GM18520 (cell line): ENCODE data around the gene CSDE1.

Source experiments
- ATAC-seq: cut with Tn5 transposase; IDR thresholded peaks from one replicate; pipeline ENCODE4 v1.9.1; 2021; ENCODE audit not compliant: unreplicated experiment

Gene CSDE1

DNA sequence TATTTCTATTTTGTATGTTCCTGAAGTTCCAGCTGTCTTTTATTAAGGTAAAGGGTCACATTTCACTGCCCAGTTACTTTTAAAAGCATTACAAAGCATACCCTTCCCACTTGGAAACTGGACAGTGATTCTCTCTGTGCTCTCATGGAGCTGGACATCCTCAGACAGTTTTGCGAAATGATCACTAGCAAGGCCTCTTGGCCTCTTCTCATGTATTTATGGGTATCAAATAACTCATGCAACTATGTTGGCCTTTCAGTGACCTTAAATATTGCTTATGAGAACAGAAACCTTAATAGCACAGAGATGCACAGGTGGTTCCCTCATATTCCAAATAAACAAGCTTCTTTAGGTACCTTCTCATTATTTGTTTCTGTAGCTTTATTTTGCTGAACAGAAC is 54.5 kb downstream of the CSDE1 start:
- no peak for ATAC-seq

DNA sequence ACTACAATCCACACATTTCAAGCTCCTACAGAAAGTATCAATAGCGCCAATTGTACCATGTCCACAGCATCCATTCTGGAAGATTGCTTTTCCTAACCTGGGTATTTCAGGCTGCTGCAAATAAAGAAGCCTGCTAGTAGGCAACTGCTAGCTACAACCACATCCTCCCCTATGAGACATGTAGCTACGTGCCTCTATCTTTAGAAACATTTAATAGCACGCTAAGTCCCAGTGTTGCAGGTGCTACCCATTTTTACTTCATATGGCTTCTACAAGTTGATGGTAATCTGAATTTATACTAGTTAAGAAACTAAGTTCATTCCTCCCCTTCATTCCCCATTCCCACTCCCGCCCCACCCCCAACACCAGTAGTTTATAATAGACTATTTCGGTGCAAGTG is 55.0 kb downstream of the CSDE1 start:
- no peak for ATAC-seq

GRCh38 chr1:114701931-114702330 is 55.9 kb downstream of the CSDE1 start:
- no peak for ATAC-seq

- ATAC-seq: no peak
Measured at GRCh38 chr1:114700036-114700600, 57.7 kb downstream of the CSDE1 start.

DNA sequence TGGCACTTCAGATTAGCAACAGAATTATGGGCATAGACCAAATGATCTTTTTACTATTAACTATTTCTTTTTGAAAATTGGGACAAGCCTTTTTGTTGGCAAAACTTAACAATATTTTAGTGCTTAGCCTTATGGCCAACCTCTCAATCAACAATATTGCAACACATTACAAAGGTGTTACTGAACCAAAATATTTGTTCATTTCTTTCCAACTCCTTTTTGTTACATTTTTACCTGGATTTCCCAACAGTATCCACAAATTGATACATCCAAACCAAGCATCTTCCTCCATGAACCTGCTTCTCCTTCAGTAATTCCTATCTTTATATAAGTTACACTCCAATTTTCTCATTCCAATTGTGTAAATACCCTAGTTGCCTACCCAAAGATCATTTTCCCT is 61.0 kb downstream of the CSDE1 start:
- no peak for ATAC-seq

DNA sequence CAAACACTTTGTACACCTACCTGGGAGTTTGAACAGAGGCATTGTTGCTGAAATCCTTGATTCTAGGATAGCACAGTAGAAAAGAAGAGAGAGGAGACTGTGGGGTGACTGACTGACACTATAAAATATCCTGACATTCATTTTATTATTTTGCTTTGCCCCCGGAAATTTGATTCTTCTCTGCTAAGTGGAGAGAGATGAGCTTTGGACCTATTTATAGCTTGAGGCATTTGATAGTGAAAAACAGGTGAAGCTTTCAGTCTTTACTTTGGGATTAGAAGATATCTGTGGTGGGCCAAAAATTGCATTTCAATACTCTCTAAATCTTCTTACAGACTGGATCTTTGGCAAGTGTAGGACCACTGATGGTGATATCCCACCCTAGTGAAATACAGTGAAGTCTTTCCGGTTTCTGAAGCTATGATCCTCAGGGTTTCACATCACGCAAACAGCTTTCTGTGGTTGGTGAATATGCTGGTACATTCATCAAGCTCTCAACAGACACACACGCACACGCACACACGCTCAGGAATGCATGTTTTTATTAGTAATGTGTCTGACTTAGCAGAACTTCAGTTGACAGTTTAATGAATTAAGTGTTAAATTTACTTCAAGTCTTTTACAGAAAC is 62.2 kb downstream of the CSDE1 start, which contains the start of gene AMPD1:
Gene AMPD1 (minus strand): TSS at position 117 of the 629 bp plus-strand sequence. CDS start 75 bp downstream, at position 42.
- no peak for ATAC-seq

GRCh38 chr1:114694540-114695310 is 63.1 kb downstream of the CSDE1 start:
- no peak for ATAC-seq

- ATAC-seq: no peak
Measured at GRCh38 chr1:114692947-114693346, 64.8 kb downstream of the CSDE1 start.

DNA sequence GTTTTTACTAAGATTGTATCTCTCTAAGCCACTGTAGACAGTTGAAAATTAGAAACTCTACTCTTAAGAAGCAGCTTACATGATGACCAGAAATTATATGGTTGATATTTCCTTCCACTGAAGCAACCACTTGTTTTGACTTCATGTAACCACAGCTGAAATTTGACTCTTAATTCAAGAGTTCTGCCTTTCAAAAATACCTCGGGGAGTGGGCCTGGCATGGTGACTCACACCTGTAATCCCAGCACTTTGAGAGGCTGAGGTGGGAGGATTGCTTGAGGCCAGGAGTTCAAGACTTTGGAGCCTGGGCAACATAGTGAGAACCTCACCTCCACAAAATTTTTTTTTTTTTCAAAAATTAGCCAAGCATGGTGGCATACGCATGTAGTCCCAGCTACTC is 66.7 kb downstream of the CSDE1 start:
- ATAC-seq: no peak

DNA sequence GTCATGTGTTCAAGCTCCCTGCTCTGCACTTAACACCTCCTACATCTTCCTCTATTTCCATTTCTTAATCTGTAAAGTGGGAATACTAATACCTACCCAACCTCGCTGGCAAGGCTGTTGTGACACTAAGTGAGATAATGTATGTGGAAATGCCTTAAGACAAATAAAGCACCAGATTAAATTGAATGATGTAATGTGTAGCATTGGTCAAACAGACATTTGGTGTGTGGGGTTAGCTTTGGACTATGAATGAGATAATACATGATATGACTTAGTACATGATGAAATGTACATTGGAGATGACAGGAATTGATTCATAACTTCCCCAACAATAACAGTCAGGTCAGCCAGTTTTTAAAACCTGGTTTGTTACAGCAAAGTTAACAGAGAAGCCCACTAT is 67.6 kb downstream of the CSDE1 start:
- ATAC-seq: no peak

GRCh38 chr1:114688526-114688925 is 69.3 kb downstream of the CSDE1 start:
- no peak for ATAC-seq

GRCh38 chr1:114685851-114686250 is 71.9 kb downstream of the CSDE1 start:
- no peak for ATAC-seq

DNA sequence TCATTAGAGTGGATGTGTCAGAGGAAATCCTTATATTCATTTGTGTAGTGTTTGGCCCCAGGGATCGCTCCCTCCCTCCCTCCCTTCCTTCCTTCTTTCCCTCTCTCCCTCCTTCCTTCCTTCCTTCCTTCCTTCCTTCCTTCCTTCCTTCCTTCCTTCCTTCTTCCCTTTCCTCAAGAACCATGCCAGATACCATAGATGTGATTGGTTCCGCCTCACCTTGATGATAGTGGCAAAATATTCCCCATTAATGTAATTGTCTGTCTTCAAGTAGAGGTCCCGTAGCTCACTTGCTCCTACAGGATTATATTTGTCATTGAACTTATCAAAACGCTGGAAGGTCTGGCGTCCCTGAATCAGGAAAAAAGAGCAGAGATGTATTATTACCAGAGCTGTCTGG is 80.1 kb downstream of the CSDE1 start:
- ATAC-seq: no peak

DNA sequence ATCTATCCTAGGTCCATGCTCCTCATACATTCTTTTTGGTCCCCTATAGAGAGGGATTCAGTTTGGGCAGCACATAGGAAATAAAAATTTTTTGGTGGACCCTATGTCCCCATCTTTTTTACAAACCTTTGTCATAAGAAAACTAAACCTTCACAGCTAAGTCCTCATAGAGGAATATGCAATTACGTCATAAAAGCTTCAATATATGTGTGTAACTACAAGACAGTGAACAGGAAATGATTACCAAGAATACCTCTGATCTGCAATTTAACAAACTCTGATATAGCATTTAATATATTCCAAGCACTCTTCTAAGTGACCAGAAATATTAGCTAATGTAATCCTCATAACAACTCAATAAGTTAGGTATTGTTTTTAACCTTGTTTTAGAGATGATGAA is 81.7 kb downstream of the CSDE1 start:
- ATAC-seq: no peak

DNA sequence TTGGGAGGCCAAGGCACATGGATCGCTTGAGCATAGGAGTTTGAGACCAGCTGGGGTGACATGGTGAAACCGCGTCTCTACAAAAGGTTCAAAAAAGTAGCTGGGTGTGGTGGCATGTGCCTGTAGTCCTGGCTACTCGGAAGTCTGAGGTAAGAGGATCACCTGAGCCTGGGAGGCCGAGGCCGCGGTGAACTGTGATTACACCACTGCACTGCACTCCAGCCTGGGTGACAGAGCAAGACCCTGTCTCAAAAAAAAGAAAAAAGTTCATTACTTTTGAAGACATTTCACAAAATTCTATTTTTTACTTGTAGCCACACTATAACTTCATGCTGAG is 85.9 kb downstream of the CSDE1 start:
- ATAC-seq: no peak

GRCh38 chr1:114671011-114671938 is 86.5 kb downstream of the CSDE1 start:
- ATAC-seq: no peak

DNA sequence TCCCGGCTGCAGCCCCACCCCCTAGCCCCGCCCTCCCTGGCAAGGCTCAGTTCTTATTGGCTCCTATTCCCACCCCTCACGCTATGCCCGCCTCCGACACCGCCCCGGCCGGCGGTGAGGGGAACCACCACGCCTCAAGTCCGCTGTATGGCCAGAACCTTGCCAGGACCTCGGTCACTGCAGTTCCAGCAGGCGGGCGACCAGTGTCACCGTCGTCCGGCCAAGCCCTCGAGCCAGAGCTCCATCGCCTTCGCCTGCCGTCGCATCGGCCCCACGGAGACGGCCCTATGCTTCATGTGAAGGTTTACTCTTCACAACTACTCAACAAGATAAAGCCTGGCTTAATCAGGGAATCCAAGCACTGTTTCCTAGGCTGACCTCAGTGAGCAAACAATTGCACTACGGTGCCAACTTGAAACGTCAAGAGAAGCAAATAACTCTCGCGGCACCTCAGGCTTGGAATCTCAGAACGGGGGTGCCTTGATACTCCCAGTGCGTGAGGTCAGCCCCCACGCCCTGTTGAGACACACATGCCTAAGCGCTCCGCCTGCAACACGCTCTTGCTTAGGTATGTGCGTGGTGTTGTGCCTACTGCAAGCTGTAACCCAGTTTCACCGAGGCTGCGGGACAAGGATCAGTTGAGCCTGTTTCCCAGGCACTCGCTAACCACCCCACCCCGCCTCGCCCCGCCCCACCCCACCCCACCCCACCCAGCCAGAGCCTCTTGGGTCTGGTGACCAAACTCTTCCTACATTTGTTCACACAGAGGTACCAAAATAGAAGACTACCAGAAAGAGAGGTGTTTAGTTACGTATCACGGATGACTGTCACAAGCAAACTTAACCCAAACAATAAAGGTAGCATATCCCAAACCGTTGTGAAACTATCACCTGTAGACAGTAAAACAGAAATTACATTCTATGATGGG is 87.4 kb downstream of the CSDE1 start:
- ATAC-seq: peak; percentile 95

- peak; percentile 27 for ATAC-seq
Measured at GRCh38 chr1:114669562-114670082, 88.2 kb downstream of the CSDE1 start, which contains the start of gene DENND2C. TSS of gene DENND2C (minus strand) at chr1:114670049. CDS start at chr1:114625984, 44,065 bp downstream.

DNA sequence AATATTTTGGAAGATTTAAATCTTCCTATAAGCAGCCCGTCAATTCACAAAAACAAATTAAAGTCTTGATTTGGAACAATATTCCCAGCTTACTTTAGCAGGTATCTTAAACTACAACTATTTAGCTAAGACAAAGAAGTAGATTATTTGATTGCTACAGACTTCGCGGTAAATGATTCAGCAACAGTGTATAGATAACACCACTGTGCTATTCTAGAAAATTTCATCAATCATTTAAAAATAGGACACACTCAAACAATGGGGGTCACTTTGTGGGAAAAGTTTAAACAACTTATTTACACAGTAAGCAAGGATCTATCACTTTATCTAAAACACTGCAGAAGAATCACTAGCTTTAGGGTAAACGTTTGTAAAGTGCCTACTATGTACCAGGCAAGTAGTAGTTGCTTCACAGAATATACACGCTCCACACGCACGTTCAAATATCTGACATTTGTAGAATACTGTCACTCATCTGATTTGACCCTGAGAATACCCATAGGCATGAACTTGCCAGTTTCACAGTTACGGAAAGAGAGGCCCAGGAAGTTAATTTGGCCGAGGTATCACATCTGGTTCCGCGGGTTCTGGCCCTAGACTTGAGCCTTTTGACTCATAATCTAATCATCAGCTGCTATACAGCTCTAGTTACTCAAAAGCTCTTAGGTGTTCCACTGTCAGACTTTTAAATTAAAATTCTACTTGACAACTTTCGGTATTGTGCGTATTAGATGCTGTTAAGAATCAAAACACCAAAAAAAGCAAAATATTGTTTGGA is 88.8 kb downstream of the CSDE1 start:
- ATAC-seq: no peak
